A673 (cell line): ENCODE data around the gene FIS1. TPM values are rescaled to one million over a fixed set of nuclear protein-coding genes. Genes with fewer than 3 reads are reported as not detected.
"Not testable (repeated sequence)": the region's sequence is repeated elsewhere in the genome, so short reads cannot be mapped to it uniquely, and the experiment has no call there.

ENCODE experiments used
- BruUV-seq: library from RNA; stranded (reverse); fragments of 400-500 nt; replicated peaks from 2 replicates; lab custom pipeline; 2021; lab: Mats Ljungman, UMichigan
- CTCF ChIA-PET: fragments of 300-600 bp; sonication (Branson Sonifier 250); formaldehyde crosslinking; loops from one replicate; lab custom pipeline; 2022; ENCODE audit warnings: antibody characterized with exemption; lab: Charles Lee
- POLR2A ChIA-PET: fragments of 300-600 bp; sonication (Branson Sonifier 250); formaldehyde crosslinking; loops from one replicate; lab custom pipeline; 2022; ENCODE audit warnings: antibody characterized with exemption; ENCODE audit not compliant: low non-redundant PET; lab: Charles Lee
- DNase-seq: peaks from one replicate; pipeline ENCODE4 v3.0.0-alpha.2; 2015; ENCODE audit warnings: low spot score
- H3K27ac ChIP-seq: fragments of 200-600 bp; sonication (generic); 2 replicates; pipeline ENCODE4 v1.5.1; 2016; ENCODE audit warnings: mixed run types, low read depth, mild to moderate bottlenecking, mixed read lengths, antibody characterized with exemption, low read length; ENCODE audit not compliant: poor library complexity, severe bottlenecking
- H3K27me3 ChIP-seq: fragments of 200-600 bp; sonication (generic); replicated peaks from 2 replicates; pipeline ENCODE4 v1.6.1; 2017; ENCODE audit warnings: mixed run types, low read depth, mild to moderate bottlenecking, mixed read lengths, antibody characterized with exemption, low read length; ENCODE audit not compliant: insufficient read depth, poor library complexity
- H3K36me3 ChIP-seq: fragments of 200-600 bp; sonication (generic); 2 replicates; pipeline ENCODE4 v1.6.1; 2016; ENCODE audit warnings: mixed run types, mild to moderate bottlenecking, mixed read lengths, antibody characterized with exemption, low read length; ENCODE audit not compliant: insufficient read depth, poor library complexity, severe bottlenecking
- H3K4me1 ChIP-seq: fragments of 200-600 bp; sonication (generic); 2 replicates; pipeline ENCODE4 v1.6.1; 2017; ENCODE audit warnings: mixed run types, mild to moderate bottlenecking, mixed read lengths, antibody characterized with exemption, low read length; ENCODE audit not compliant: insufficient read depth, poor library complexity, severe bottlenecking
- H3K4me3 ChIP-seq: fragments of 200-600 bp; sonication (generic); 2 replicates; pipeline ENCODE4 v1.5.1; 2016; ENCODE audit warnings: low read depth, mixed run types, mild to moderate bottlenecking, mixed read lengths, low read length; ENCODE audit not compliant: poor library complexity, severe bottlenecking
- H3K9me3 ChIP-seq: fragments of 200-600 bp; sonication (generic); 2 replicates; pipeline ENCODE4 v1.6.1; 2016; ENCODE audit warnings: mixed run types, low read depth, mild to moderate bottlenecking, mixed read lengths, antibody characterized with exemption, low read length; ENCODE audit not compliant: poor library complexity, severe bottlenecking
- CTCF ChIP-seq: fragments of 300-800, 200-600 bp; sonication (generic); conservative IDR thresholded peaks from 2 replicates; pipeline ENCODE4 v1.5.1; 2017; ENCODE audit warnings: low read depth, mild to moderate bottlenecking, antibody characterized with exemption, low read length, moderate library complexity, mixed read lengths
- EZH2 ChIP-seq: fragments of 200-600 bp; sonication (generic); IDR thresholded peaks from 2 replicates; pipeline ENCODE4 v1.6.1; 2017; ENCODE audit warnings: borderline replicate concordance, low read depth, mild to moderate bottlenecking, mixed read lengths, antibody characterized with exemption, low read length; ENCODE audit not compliant: poor library complexity, severe bottlenecking
- intact Hi-C: fragments of 100-400 bp; cut with micrococcal nuclease; formaldehyde crosslinking; loops from one replicate; pipeline ENCODE4 v1.10.0; 2022; ENCODE audit not compliant: unreplicated experiment
- total RNA-seq: library from RNA; stranded (reverse); gene quantifications from 2 replicates; pipeline ENCODE4 v1.2.3, GENCODE V29; 2021

The FIS1 gene
- total RNA-seq, 1 experiment from 2014 or later: 79.6 TPM

- no peak for DNase-seq
- ChIA-PET CTCF (no interaction called here), POLR2A (no interaction called here)
- BruUV-seq: no TSS peak
- intact Hi-C loops: no loop called here
- Histone ChIP-seq H3K36me3 (no peaks in the 10 kb centered on the region), H3K4me3 (no peak overlapping the region), H3K4me1 (no peaks in the 10 kb centered on the region), H3K27ac (no peak overlapping the region), H3K27me3 (no peaks in the 10 kb centered on the region), H3K9me3 (no peaks in the 10 kb centered on the region)
- TF ChIP-seq CTCF: no peak
- TF ChIP-seq EZH2: no peak
Measured at GRCh38 chr7:101265622-101266516, 21.0 kb upstream of the FIS1 start.

DNA sequence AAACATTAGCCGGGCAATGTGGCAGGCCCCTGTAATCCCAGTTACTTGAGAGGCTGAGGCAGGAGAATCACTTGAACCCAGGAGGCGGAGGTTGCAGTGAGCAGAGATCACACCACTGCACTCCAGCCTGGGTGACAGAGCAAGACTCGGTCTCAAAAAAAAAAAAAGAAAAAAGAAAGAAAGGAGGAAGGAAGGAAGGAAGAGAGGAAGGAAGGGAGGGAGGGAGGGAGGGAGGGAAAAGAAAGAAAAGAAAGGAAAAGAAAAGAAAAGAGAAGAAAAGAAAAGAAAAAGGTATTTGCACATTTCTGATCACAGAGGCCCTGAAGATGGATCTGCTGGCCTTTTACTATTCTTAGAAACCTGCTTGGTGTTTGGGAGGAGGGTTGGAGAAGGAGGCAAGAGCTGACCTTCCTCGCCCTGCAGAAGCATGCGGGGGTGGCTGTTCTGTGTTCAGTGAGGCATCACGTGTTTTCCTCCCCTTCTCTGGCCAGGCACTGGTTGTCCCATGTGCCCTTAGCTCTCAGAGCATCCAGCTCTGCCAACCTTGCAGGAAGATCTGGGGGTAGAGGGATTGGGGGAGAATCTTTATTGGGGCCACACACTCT is 19.3 kb upstream of the FIS1 start:
- H3K4me1 ChIP-seq, intact Hi-C loops, H3K27me3 ChIP-seq, CTCF ChIA-PET, DNase-seq, H3K9me3 ChIP-seq, BruUV-seq, POLR2A ChIA-PET, H3K27ac ChIP-seq, H3K4me3 ChIP-seq, H3K36me3 ChIP-seq: not testable (repeated sequence)

- intact Hi-C loops: no loop called here
- BruUV-seq: no TSS peak
- CTCF ChIA-PET: interaction anchor here (0.7 kb wide), 1 partner anchor 17 kb away, joined by 3 read pairs; no protein-coding TSS in a partner anchor
- Histone ChIP-seq H3K27ac (no peak overlapping the region), H3K4me3 (no peak overlapping the region), H3K4me1 (no peaks in the 10 kb centered on the region), H3K27me3 (no peaks in the 10 kb centered on the region), H3K36me3 (no peaks in the 10 kb centered on the region), H3K9me3 (no peaks in the 10 kb centered on the region)
- no peak for TF ChIP-seq CTCF
- no peak for DNase-seq
- POLR2A ChIA-PET: no interaction called here
Measured at GRCh38 chr7:101258243-101258731, 13.4 kb upstream of the FIS1 start.
